OCI-LY7 (cell line): ENCODE results near the gene AFG1L.

ENCODE experiments used
- CTCF ChIP-seq: fragments of 200-600 bp; sonication (generic); conservative IDR thresholded peaks from 2 replicates; pipeline ENCODE4 v1.5.1; 2014; ENCODE audit warnings: mild to moderate bottlenecking, antibody characterized with exemption, low read length, moderate library complexity, mixed read lengths
- EZH2phosphoT487 ChIP-seq: fragments of 200-600 bp; sonication (generic); IDR thresholded peaks from 2 replicates; pipeline ENCODE4 v1.6.1; 2018; ENCODE audit warnings: low read depth, borderline replicate concordance, mild to moderate bottlenecking, mixed run types, antibody characterized with exemption, low read length, moderate library complexity, mixed read lengths

GRCh38 chr6:108434222-108434621 is 139.4 kb downstream of the AFG1L start:
- TF ChIP-seq CTCF (no peak), EZH2phosphoT487 (no peak)
